COLO668 (cell line): Measurements from ENCODE around the gene PTPRN2.
"Not testable (repeated sequence)": the region's sequence is repeated elsewhere in the genome, so short reads cannot be mapped to it uniquely, and the experiment has no call there.

Experiments
- DNase-seq: peaks from one replicate; lab custom pipeline; 2025; ENCODE audit not compliant: unreplicated experiment; lab: John Stamatoyannopoulos, UW

Gene PTPRN2

DNA sequence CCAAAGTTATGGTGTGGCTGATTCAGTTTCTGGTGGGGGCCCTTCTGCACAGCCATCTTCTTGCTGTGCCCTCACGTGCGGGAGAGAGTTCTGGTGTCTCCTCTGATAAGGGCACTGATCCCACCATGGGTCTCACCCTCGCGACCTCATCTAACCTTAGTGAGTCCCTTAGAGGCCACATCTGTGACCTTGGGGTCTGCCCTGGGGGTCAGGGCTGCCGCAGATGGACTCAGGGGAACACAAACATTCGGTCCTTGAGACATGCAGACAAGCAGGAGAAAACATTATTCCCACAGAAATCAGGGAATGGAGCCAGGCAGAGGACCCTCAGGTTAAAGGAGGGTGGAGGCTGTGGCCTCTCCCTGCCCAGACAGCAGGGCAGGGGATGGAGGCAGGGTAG lies 1072.9 kb downstream of the PTPRN2 start:
- DNase-seq: no peak

DNA sequence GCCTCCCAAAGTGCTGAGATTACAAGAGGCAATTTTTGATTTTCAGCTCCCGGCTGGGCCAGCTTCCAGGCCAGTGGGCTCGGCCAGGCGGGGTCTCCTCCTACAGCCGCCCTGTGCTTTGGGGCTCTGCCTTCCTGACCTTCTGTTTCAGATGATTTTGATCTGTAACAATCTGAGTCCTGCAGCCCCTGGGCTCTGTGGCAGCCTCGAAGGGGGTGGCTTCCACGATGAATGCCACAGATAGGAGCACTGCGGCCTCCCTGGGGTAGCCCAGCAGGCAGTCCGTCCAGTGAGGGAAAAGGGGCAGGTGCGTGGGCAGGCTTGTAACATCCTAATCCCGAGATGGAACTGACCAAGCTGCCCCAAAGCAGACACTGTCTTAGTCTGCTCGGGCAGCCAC lies 1073.3 kb downstream of the PTPRN2 start:
- no peak for DNase-seq

GRCh38 chr7:157513682-157514081 lies 1073.9 kb downstream of the PTPRN2 start:
- no peak for DNase-seq

DNA sequence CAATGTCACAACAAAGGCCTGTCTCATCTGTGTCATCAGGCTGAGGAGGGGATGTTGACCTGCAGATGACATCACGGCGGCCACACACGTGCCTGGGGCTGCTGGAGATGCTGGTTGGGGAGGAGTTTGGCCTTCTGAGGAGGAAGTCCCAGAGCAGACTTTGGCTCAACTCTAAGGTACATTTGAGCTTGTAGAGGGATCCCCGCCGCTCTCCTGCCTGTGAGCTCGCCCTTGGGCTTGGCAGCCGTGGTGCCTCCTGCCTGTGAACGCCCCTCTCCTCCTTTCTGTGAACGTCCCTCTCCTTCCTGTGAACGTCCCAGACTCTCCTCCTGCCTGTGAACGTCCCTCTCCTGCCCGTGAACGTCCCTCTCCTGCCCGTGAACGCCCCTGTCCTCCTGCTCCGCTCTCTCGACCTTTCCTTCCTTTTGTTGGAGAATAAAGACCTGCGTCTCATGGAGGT lies 1074.4 kb downstream of the PTPRN2 start:
- DNase-seq: peak; percentile 12

DNA sequence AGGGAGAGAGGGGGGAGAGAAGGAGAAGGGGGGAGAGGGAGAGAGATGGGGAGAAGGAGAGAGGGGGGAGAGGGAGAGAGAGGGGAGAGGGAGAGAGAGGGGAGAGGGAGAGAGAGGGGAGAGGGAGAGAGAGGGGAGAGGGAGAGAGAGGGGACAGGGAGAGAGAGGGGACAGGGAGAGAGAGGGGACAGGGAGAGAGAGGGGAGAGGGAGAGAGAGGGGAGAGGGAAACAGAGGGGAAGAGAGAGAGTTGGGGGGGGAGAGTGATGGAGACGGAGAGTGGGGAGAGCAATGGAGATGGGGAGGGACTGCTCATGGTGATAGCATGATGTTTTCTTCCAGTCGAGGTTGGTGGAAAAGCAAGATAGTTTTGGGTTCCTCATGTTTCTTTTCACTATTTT lies 1078.4 kb downstream of the PTPRN2 start:
- no peak for DNase-seq

- DNase-seq: no peak
These were observed 1079.1 kb downstream of the PTPRN2 start for GRCh38 chr7:157508477-157508881.

DNA sequence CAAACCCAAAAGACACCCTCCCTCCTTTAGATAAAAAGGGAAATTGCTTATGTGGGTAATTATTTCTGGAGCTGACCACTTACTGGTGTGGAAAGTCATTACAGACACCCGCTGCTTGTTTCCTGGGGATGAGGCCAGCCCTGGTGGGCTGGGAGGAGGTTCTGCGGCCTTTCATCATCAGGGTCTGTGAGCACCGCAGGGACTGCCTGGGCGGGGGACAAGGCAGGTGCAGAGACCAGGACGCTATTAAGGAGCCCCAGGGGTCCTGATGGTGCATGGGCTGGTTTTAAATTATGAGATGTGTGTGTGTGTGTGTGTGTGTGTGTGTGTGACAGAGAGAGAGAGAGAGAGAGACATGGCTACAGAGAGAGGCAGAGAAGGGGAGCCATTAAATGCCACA lies 1079.6 kb downstream of the PTPRN2 start:
- DNase-seq: no peak

- DNase-seq: no peak
These were observed 1081.4 kb downstream of the PTPRN2 start for GRCh38 chr7:157506268-157506667.

DNA sequence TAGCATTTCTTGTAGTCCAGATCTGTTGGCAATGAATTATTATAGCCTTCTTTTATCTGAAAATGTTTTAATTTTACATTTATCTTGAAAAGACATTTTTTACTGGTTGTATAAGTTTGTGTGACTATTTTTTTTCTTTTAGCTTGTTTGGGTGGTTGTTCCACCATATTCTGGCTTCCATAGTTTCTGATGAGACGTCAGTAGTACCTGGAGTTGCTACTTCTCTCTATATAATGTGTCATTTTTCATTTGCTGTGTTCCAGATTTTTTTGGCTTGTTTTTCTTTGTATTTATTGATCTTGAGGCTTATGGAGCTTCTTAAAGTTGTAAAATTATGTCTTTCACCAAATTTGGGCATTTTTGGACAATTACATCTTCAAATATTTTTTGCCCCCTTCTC lies 1082.0 kb downstream of the PTPRN2 start:
- DNase-seq: no peak

- no peak for DNase-seq
These were observed 1084.4 kb downstream of the PTPRN2 start for GRCh38 chr7:157503229-157503628.

GRCh38 chr7:157502701-157503111 lies 1084.9 kb downstream of the PTPRN2 start:
- DNase-seq: no peak

GRCh38 chr7:157501581-157501980 lies 1086.0 kb downstream of the PTPRN2 start:
- DNase-seq: no peak

GRCh38 chr7:157500989-157501540 lies 1086.6 kb downstream of the PTPRN2 start:
- DNase-seq: not testable (repeated sequence)

DNA sequence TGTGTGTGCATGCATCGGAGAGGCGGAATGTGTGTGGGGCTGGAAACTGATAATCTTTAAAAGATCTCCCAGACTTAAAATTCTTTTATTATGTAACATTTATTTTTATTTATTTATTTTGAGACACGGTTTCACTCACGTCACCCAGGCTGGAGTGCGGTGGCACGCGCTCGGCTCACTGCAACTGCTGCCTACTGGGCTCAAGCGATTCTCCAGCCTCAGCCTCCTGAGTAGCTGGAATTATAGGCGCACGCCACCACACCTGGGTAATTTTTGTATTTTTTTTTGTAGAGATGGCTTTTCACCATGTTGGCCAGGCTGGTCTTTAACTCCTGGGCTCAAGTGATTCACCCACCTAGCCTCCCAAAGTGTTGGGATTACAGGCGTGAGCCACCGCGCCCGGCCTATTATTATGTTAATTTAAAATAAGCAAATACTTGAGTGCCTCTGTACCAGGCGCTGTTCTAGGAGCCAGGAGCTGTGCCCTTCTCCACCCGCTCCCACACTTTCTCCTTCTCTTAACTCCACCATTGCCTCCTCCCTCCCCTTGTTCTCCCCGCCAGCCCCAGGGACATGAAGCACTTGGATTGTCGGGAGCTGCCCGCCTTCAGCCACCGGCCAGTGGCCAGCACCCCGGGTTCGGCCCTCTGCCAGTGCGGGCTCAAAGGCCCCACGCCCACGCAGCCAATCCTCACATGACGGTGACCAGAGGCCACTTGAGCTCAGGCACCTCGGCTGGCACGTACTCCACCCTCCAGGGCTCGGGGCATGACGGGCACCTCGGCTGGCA lies 1087.3 kb downstream of the PTPRN2 start:
- no peak for DNase-seq

DNA sequence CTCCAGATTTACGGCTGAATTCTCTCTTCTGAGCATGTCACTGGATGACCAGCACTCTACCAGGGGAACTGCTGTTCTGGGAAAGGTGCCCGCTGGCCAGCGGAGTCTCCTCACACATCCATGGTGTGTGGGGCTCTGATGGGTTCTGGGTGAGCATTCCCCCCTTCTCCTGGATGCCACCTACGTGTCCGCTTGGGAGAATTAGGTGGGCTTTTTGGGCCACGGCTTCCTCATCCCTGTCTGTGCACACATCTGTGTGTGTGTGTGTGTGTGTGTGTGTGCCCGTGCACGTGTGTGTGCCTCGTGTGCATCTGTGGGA lies 1087.8 kb downstream of the PTPRN2 start:
- no peak for DNase-seq

DNA sequence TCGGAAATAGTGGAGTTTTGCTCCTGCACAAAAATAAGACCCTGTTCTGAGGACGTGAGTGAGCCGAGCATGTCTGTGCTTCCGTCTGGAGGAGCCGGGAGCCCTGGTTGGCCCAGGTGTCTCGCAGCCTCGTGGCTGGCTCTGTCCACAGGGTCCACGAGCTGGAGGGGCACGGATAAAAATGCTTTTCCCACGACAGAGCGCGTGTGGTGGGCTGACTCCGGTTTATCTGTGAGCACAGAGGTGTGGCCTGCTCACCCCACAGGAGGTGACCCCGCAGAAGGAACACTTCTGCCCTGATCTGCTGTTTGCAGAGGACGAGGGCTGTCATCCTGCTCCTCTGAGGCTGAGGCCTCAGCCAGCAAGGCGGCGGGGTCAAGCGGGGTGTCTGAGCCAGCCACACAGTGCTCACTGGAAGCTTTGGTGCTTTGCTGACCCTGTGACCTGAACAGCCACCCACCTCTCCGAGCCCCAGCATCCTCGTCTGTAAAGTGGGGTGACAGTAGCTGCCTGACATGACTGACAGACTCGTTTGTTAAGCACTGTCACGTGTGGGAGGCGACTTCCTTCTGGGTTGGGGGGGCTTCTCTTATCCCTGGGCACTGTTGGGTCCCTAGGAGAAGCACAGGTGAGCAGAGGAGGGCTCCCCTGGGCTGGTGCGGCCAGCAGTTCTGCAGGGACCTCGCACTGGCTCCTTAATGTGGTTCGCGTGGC lies 1088.3 kb downstream of the PTPRN2 start:
- no peak for DNase-seq

DNA sequence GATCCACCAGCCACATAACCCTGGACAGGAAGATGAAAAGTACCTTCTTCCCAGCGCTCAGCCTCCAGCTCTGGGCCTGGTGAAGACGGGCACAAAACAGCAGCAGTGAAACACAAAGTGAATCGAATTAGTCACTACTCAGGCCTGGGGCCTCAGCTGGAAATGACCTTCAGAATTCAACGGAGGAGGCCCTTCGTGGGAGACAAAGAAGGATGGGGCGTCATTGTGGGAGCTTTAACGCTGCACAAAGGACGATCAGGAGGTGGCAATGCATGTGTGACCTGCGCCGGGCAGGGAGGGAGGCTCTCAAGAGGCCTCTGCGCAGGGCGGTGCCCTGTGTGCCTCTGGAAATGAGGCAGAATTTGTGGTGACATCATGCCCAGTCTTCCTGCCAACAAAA lies 1089.0 kb downstream of the PTPRN2 start:
- peak; percentile 52 for DNase-seq

GRCh38 chr7:157497744-157498651 lies 1089.6 kb downstream of the PTPRN2 start:
- peak; percentile 40 for DNase-seq

- no peak for DNase-seq
These were observed 1090.3 kb downstream of the PTPRN2 start for GRCh38 chr7:157497367-157497743.

DNA sequence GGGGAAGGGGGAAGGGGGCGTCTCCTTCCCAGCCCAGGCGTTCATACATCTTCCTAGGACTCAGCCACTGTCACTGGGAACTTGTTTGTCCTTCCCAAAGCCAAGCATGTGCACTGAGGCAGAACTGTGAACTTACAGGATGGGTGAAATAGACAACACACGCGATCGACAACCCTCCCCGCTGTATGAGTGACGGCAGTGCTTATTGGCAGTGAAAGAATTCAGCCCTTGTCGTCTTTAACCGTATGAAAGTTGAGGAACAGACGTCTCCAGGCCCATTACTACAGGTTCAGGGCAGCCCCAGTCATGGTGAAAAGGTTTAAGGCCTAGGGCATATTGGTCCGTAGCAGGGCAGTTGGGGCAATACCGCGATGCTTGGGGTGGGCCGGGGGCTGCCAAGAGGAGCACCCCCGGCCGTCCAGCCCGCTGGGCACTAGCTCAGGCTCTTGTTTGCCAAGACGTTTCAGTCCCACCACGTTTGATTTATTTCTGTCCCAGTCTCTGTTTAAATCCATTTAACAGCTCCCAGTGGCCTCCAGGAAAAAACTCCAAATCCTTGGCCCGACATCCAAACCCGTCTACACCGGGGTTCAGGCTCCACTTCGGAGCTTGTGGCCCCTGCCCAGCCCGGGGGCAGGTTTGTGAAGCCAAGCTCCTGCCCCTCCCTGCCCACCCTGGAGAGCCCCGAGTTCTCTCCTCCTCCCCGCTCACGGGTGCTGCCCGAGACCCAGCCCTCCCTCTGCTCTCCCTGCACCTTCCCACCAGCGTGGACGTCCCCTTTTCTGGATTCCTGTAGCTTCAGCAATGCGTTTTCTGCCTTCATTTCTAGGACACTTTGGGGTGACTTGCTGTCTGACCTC lies 1091.0 kb downstream of the PTPRN2 start:
- DNase-seq: no peak
